ENCODE data around the gene DLL4.
"Not testable (repeated sequence)": the region's sequence is repeated elsewhere in the genome, so short reads cannot be mapped to it uniquely, and the experiment has no call there.

The DLL4 gene

DNA sequence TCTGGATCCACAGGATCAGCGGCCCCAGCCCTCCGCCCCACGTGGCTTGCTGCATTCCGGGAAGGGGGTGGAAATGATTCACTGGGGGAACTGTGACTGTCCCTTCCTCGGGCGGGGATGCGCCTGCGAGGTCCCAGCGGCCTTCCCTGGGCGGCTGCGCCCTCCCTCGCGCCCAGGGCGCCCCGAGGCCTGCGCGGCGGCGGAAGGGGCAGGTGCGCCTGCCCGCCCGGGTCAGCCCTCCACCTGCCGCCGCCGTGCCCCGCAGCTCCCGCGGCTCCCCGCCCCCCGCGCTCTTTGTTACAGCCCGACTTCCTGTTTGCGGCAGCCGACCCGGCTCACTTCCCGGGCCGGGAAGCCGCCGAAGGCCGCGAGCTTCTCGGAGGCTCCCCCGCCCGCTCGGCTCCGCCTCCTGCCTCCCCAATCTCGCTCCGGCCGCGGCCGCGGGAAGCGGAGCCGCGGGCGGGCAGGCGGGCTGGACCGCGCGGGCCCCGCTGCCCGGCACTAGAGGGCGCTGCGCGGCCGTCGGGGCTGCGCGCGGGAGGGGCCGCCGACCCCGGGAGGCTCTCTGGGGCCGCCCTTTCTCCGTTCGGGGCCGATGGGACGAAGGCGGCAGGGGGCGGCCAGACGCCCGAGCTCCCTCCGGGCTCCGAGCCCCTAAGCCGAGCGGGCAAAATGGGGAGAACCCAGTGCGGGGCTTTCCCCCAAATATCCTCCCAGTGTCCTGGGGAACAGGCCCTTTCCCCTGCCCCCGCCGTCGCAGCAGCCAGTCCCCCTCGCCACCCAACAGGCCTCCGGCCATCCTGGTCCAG is 12.6 kb downstream of the DLL4 start:
- peak; percentile 37 for DNase-seq (ENCODE audit: low read depth)

DNA sequence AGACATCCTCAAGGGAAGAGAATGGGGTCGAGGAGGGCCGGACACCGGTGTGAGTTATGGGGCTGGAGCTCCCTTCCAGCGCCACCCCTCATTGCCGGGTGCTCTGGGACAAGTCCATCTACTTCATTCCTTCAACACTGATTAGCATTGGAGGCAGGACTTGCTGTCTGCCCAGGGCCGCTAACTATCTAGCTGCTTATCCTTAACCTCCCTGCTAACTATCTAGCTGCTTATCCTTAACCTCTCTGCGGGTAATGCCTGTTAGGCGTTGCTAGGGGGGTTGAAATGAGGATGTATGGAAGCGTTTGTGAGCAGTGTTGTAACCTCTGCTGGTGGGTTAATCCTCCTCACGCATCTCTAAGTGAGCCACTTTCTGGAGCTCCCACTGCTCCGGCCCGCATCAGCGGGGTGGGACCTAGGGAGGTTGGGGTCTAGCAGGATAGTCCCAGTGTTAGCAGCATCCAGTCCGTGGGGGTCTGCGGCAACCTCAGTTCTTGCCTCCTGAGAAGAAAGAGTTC is 13.3 kb downstream of the DLL4 start:
- DNase-seq (ENCODE audit: low read depth) = no peak

DNA sequence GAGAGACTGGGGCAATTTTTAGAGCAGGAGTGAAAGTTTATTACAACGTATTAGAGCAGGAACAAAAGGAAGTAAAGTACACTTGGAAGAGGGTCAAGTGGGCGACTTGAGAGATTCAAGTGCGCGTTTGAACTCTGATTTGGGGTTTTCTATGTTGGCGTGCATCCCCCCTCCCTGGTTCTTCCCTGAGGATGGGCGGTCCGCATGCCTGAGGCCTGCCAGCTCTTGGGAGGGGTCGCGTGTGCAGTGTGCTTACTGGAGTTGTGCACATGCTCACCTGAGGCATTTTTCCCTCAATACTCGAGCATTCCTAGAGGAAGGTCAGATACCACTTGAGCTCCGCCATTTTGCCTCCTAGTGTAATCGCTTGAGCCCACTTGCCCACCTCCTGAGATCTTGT is 13.7 kb downstream of the DLL4 start:
- DNase-seq (ENCODE audit: low read depth) = no peak

DNA sequence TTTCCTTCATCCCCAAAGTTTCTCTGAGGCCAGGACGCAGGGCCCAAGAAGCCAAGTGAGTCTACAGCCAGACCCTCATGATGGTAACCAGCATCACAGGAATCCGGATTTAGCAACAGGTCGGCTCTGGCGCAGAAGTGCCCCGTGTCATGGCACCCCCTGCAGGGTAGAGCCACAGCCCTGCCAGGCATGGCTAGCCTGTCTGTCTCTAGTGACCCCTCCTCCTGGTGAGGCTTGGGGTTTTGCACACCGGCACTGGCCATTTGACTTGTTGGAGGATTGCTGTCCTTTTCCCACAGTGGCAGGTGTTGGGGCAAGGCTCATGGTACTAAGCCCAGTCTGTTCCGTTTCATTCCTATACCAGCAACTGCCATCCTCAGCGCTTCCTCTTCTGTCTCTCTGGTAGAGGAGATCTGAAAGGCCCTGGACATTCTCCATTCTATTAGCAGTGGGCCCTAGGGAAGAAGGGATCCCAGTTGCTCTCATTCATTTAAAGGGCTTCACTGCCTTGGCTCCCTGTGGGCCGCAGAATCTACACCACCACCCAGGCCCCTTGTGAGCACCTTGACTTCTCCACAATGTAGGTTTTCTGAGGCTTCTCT is 14.7 kb downstream of the DLL4 start:
- DNase-seq (ENCODE audit: low read depth) = no peak

DNA sequence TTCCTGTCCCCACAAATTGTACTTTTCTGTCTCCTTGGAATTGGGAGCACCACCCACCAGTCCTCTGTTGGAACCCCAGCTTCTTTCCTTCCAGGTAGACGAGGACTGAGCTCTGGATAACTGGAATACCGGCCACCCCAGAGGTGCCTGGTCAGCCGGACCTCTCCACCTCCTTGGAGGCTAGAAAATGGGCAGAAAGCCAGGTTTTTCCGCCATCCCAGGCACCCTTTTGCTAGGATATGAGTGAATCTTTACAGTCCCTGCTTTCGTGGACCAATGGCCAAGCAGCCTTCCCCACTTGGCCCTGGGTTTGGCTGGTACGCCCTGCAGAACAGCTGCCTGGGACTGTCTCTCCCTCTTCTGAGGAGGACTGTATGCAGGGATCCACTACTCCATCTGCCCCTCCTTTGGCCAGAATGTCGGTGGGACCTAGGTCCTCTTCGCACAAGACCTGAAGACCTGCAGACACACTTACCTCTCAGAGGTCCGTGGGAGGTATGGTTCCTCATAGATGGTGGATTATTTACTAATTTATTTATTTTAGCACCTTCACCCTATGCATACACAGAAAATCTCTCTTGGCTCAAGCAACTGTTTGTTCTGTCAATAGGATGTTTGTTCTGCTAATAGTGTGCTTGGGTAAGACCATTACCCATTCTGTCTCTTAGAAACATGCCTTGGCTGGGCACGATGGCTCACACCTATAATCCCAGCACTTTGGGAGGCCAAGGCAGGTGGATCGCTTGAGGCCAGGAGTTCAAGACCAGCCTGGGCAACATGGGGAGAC is 15.6 kb downstream of the DLL4 start:
- no peak for DNase-seq (ENCODE audit: low read depth)

DNA sequence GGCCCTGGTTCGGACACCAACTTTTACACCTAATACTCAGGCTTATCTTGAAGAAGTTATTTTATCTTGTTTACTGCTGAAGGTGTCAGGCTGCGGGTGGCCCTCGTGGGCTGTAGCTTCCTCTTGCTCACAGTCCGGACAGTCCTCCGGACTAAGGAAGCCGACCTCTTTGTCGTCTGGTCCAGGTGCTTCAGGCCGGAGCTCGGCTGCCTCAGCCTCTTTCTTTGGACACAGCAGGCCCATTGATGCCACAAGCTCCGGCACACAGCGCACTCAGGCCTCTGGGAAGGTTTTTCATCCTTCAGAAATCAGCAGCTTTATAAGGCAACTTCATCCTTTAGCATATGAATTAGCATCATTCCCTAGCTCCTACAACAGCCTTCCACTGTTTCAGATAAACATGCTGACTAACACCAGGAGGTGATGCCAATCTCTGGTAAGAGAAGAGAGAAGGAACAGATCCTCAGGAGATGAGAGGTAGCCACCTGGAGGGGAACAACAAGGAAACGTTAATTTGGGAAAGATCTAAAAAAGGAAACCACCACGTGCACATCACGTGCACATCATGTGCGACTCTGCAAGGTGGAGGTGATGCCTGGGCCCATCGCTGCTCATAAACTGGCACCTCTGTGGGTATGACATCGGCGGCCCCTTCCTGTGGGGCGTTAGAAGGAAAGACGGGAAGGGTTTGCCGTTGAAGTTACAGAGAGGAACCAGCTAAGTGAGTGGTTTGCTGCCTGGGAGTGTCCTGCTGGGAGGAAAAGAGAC is 19.8 kb downstream of the DLL4 start:
- DNase-seq (ENCODE audit: low read depth) = no peak

DNA sequence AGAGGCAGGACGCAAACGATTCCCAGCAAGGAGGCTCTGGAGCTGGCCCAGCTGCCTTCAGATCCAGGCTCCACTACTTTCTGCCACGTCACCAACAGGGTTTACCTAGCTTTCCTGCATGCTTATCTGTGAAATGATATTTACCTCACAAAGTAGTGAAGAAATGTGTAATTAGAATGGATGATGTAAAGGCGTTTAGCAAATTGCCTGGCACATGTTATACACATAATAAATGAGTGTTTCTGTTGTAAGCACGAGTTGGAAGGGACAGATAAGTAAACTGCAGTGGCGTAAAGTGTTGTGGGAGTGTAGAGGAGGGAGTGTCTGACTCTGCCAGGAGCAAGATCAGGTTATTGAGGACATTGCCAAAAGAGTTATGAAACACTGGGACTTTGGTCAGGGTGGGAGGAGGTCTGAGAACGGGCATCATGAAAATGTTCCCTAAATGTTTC is 20.6 kb downstream of the DLL4 start:
- no peak for DNase-seq (ENCODE audit: low read depth)

DNA sequence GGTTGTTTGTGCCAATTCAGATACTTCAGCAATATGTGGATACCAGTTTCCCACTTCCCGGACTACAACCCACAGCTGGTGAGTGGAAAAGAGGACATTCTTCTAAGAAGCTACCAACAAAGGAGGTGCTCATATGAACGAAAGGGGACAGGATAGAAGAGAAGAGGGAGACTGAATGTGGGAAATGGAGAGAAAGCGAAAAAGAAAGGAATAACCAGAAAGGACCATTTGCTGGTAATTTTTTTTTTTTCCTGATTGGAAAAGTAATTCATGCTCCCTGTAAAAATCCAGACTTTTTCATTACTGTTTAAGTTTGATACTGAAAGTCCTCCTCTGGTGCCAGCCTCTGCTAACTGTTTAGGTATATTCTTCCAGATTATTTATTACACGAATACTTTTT is 22.6 kb downstream of the DLL4 start:
- DNase-seq (ENCODE audit: low read depth) = no peak

DNA sequence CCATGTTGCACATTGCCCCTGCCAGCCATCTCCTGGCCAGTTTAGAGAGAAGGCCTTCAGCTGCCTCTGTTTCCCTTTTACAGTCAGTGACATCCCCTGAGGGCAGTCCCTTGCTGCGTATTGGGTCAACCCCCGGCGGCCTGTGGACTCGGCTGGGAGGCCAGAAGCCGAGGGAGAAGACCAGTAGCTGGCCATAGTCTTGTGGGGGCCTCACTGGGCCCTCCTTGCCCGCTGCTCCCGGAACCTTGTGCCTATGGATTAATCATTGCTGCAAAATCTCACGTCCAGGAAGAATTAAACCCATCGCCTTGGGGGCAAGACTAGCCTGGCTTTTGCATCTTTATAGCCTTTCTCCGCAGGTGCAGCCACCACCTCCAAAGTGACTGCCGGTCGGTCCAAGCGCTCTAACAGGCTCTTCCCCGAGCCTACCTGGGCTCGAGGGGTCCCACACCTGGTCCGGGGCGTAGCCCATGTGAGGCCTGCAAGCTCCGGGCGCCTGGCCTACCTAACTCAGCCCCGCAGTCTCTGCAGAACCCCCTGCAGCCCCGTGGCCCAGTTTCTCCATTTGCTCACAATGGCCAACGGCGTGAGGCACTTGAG is 23.3 kb downstream of the DLL4 start:
- no peak for DNase-seq (ENCODE audit: low read depth)

DNA sequence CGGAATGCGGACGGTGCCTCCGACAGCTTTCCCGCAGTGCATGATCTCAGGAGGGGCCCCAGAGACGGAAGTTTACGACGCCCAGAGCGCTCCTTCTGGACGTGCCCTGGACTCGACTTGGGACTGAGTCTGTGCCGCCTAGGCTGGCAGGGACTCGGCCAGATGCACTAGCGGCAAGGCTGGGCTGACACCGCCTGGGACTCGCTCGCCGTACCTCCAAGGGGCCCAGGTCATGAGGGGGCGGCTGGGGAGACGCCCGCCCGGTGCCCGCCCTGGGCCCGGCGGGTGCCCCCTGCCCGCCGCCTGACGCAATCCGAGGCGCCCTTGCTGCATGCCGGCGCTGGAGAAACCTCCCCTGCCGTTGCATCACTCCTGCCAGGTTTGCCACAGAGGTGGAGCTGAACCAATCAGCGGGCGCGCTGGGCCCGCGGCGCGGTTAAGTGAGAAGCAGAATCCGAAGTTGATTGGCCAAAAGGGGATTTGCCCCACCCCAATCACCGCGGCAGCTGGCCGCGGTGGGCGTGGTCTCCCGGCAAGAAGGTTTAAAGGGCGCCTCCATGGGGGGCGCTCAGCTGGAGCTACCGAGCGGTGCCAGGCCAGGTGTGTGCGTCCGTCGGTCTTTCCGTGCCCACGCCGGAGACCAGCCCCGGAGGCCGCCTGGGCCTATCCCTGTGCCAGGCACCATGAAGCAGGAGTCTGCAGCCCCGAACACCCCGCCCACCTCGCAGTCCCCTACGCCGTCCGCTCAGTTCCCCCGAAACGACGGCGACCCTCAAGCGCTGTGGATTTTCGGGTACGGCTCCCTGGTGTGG is 24.0 kb downstream of the DLL4 start, which contains the start of gene CHAC1:
CHAC1 (plus strand) TSS at position 571 of the 812 bp plus-strand sequence; CDS start at position 684, 113 bp downstream.
- peak; percentile 86 for DNase-seq (ENCODE audit: low read depth)

DNA sequence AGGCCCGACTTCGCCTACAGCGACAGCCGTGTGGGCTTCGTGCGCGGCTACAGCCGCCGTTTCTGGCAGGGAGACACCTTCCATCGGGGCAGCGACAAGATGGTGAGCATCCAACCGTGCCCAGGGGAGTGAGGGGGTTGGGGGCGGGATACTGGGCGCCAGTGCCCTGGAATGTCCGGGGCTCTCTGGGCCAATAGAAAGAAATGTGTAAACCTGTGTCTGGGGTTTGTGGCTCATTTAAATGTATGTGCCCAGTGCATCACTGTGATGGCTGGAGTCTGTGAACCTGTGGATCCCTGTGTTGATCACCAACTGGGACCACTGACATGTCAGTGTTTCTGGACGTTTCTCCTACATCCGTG is 24.6 kb downstream of the DLL4 start:
- no peak for DNase-seq (ENCODE audit: low read depth)

DNA sequence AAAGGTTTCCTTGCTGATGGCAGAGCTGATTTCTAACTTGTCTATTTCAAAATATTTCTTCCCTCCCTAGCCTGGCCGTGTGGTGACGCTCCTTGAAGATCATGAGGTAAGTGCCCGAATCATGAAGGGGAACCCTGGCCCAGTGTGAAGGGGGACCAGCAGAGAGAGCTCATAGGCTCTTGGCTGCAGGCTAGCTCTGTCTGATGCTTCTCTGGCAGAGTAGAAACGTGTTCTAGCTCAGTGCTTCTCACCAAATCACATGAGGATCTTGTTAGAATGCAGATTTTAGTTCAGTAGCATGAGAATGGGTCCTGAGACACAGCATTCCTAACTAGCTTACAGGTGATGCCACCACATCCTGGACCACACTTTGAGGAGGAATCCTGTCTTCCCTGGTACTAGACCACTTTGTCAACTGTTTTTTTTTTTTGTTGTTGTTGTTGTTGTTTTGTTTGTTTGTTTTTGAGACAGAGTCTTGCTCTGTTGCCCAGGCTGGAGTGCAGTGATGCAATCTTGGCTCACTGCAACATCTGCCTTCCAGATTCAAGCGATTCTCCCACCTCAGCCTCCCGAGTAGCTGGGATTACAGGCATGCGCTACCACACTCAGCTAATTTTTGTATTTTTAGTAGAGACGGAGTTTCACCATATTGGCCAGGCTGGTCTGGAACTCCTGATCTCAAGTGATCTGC is 25.2 kb downstream of the DLL4 start:
- DNase-seq (ENCODE audit: low read depth) = not testable (repeated sequence)

DNA sequence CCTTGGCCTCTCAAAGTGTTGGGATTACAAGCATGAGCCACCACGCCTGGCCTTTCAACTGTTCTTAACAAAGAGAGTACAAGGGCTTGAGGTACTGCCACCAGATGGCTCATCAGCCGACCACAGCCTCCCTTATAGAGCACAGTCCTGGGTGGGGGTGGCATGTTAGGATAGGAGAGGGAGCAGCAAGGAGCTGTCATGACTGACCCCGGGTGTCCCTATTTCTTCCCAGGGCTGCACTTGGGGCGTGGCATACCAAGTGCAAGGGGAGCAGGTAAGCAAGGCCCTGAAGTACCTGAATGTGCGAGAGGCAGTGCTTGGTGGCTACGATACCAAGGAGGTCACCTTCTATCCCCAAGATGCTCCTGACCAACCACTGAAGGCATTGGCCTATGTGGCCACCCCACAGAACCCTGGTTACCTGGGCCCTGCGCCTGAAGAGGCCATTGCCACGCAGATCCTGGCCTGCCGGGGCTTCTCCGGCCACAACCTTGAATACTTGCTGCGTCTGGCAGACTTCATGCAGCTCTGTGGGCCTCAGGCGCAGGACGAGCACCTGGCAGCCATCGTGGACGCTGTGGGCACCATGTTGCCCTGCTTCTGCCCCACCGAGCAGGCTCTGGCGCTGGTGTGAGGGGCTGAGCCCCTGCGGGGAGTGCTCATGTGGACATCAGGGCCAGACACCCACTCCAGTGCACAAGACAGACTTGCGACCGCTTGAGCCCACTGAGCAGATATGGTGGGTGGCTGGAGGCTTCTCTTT is 26.2 kb downstream of the DLL4 start:
- no peak for DNase-seq (ENCODE audit: low read depth)

DNA sequence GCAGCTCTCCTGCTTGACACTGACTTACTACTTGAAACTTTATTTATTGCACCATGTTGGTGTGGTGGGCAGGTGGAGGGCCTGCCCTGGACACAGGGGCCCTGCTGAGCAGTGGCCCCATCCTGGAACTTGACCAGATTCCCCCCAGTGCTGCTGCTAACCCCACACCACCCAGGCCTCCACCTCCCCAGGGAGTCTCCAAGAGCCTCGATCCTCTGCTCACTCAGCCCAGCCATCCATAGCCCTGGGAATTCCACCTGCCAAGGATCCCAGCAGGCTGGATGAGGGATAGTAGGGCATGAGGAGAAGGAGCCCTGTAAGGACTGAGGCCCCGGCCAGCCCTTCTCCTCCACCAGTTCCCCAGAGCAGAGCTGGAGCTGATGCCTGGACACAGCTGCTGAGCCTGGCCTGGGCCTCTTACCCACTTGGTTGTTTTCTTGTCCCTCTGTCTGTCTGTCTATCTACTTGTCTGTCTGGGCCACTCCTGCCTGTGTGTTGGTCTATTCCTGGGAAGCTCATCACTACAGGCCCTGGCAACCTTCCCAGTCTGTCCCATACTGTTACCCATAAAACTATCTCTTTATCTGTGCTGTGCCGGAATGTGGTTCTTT is 26.9 kb downstream of the DLL4 start:
- no peak for DNase-seq (ENCODE audit: low read depth)

DNA sequence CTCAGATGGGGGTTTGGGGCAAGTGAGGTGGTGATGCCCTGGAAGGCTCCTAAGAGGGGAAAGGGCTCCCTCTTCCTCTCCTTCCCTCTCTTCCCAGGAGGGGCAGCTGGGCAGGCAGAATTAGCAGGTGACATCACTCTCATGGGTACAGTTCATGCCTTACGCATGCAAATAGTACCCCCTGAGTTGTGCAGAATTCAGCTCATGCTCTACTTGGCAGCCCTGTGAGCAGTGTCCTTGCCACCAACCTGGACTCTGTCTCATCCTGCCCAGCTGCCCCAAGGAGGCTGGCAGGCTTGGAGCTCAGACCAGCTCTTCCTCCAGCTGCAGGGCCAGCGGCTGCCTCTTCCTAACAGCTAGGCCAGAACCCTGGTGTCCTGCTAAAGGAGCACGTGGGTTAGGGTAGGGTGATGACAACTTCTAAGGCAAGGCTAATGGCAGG is 27.4 kb downstream of the DLL4 start:
- DNase-seq (ENCODE audit: low read depth) = no peak

DNA sequence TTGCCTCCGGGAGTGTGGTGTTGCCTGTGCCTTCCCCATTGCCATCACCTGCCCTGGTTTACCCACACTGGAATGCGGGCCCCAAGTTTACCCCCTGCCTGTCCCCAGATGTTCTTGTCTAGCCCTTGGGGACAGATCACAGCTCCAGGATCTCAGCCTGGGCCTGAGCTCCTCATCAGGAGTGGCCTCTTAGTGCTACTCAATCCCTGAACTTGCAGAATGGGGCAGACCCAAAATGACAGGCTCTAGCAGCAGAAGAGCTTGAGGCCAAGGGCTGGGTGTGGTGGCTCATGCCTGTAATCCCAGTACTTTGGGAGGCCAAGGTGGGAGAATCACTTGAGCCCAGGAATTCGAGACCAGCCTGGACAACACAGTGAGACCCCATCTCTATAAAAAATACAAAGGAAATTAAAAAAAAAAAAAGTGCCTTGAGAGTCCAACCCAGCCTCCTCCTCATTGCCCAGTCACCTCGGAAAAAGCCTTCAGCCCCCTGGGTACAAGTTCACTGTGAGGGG is 28.0 kb downstream of the DLL4 start:
- DNase-seq (ENCODE audit: low read depth) = no peak

DNA sequence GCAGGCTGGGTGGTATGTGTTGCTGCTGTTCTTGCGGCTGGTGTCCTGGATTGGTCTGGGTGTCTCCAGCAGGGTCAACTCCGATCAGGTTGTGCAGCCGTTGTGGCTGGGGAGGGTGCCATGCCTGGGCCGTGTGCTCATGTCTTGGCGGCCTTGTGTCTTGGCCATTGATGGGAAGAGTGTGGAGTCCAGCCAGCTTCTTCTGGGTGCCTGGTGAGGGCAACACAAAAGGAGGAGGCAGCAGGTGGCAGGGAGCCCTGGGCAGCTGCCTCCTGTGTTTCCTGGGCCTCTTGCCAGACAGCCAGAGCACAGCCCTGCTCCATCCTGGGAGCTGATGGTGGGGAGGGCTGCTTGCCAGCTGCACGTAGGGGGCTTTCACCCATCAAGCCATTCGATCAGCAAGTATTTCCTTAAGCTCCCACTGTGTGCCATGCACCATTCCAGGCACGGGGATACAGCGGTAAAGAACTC is 28.5 kb downstream of the DLL4 start:
- DNase-seq (ENCODE audit: low read depth) = no peak

DNA sequence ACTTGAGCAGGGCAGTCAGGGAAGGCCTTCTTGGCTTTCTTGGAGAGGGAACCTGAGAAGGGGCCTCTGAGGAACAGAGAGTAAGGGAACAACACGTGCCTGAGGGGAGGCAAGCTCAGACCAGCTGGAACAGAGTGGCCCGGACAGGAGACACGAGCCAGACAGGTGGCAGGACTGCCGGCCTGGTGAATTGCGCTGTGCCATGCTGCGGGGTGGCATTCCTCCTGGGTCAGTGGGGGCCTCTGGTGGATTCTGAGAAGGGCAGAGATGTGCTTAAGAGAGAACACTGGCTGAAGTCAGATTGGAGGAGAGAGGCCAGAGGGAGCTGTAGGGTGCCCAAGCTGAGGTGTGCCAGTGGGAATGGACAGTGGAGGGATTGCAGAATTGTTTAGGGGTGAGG is 29.0 kb downstream of the DLL4 start:
- DNase-seq (ENCODE audit: low read depth) = no peak
